Calu3 (cell line): ENCODE measurements around the gene TMEM185A. TPM values are rescaled to one million over a fixed set of nuclear protein-coding genes. Genes with fewer than 3 reads are reported as not detected.
"Not testable (repeated sequence)": the region's sequence is repeated elsewhere in the genome, so short reads cannot be mapped to it uniquely, and the experiment has no call there.

ENCODE experiments used
- BruUV-seq: library from RNA; stranded (reverse); fragments of 400-500 nt; replicated peaks from 2 replicates; lab custom pipeline; 2021; lab: Mats Ljungman, UMichigan
- CTCF ChIA-PET: fragments of 300-600 bp; sonication (Branson Sonifier 250); formaldehyde crosslinking; loops from one replicate; lab custom pipeline; 2022; ENCODE audit warnings: antibody characterized with exemption; lab: Charles Lee
- DNase-seq: peaks from one replicate; pipeline ENCODE4 v3.0.0; 2022
- H3K27ac Mint-ChIP-seq: one replicate; pipeline ENCODE4 v1.8.0; 2022; ENCODE audit warnings: mixed read lengths; ENCODE audit not compliant: unreplicated experiment
- H3K27me3 Mint-ChIP-seq: one replicate; pipeline ENCODE4 v1.8.0; 2022; ENCODE audit warnings: mixed read lengths; ENCODE audit not compliant: unreplicated experiment
- H3K36me3 Mint-ChIP-seq: one replicate; pipeline ENCODE4 v1.8.0; 2022; ENCODE audit warnings: mild to moderate bottlenecking, moderate library complexity, mixed read lengths; ENCODE audit not compliant: insufficient read depth, unreplicated experiment
- H3K4me1 Mint-ChIP-seq: one replicate; pipeline ENCODE4 v1.8.0; 2022; ENCODE audit warnings: mild to moderate bottlenecking, low read depth, mixed read lengths; ENCODE audit not compliant: unreplicated experiment
- H3K4me3 Mint-ChIP-seq: one replicate; pipeline ENCODE4 v1.8.0; 2022; ENCODE audit warnings: mild to moderate bottlenecking, low read depth, moderate library complexity, mixed read lengths; ENCODE audit not compliant: unreplicated experiment
- H3K9me3 Mint-ChIP-seq: one replicate; pipeline ENCODE4 v1.8.0; 2022; ENCODE audit warnings: low read depth, mixed read lengths; ENCODE audit not compliant: unreplicated experiment
- CTCF ChIP-seq: fragments of 200-600 bp; IDR thresholded peaks from one replicate; pipeline ENCODE4 v1.8.0; 2022; ENCODE audit warnings: antibody characterized with exemption; ENCODE audit not compliant: unreplicated experiment
- intact Hi-C: fragments of 100-400 bp; cut with micrococcal nuclease; formaldehyde crosslinking; loops from one replicate; pipeline ENCODE4 v1.10.0; 2022; ENCODE audit not compliant: unreplicated experiment
- total RNA-seq: library from RNA; stranded (reverse); gene quantifications from 2 replicates; pipeline ENCODE4 v1.2.3, GENCODE V29; 2022

Gene TMEM185A
- total RNA-seq, 1 experiment from 2014 or later = 33.9 TPM

GRCh38 chrX:149628768-149629167 lies 2.8 kb downstream of the TMEM185A start:
- intact Hi-C loops = no loop called here
- no peaks in the 10 kb centered on the region for H3K9me3 Mint-ChIP-seq
- no TSS peak for BruUV-seq

GRCh38 chrX:149628280-149628679 lies 3.3 kb downstream of the TMEM185A start:
- no peak overlapping the region for H3K4me3 Mint-ChIP-seq
- peaks cover 24% of the 10 kb centered on the region for H3K36me3 Mint-ChIP-seq
- BruUV-seq = no TSS peak
- no peak for TF ChIP-seq CTCF
- no peaks in the 10 kb centered on the region for H3K9me3 Mint-ChIP-seq
- H3K27ac Mint-ChIP-seq = no peak overlapping the region
- peaks cover 32% of the 10 kb centered on the region for H3K4me1 Mint-ChIP-seq
- no peaks in the 10 kb centered on the region for H3K27me3 Mint-ChIP-seq
- CTCF ChIA-PET = no interaction called here
- DNase-seq = no peak
- intact Hi-C loops = no loop called here

More at GRCh38 chrX:149628768-149629167, 2.8 kb downstream of the TMEM185A start:
- no peaks in the 10 kb centered on the region for H3K27me3 Mint-ChIP-seq
- peaks cover 24% of the 10 kb centered on the region for H3K36me3 Mint-ChIP-seq
- no peak for DNase-seq
- CTCF ChIA-PET = no interaction called here
- peaks cover 32% of the 10 kb centered on the region for H3K4me1 Mint-ChIP-seq
- TF ChIP-seq CTCF = no peak
- H3K4me3 Mint-ChIP-seq = no peak overlapping the region
- H3K27ac Mint-ChIP-seq = peak overlapping the region; percentile 27

GRCh38 chrX:149626829-149627228 lies 4.8 kb downstream of the TMEM185A start:
- H3K4me1 Mint-ChIP-seq = peaks cover 32% of the 10 kb centered on the region
- not testable (repeated sequence) for H3K27ac Mint-ChIP-seq

GRCh38 chrX:149619662-149620061 lies 11.9 kb downstream of the TMEM185A start:
- H3K9me3 Mint-ChIP-seq, H3K4me3 Mint-ChIP-seq, H3K36me3 Mint-ChIP-seq, CTCF ChIA-PET, H3K27me3 Mint-ChIP-seq, H3K4me1 Mint-ChIP-seq, BruUV-seq, H3K27ac Mint-ChIP-seq, intact Hi-C loops, DNase-seq: not testable (repeated sequence)

More at GRCh38 chrX:149626829-149627228, 4.8 kb downstream of the TMEM185A start:
- peaks cover 18% of the 10 kb centered on the region for H3K36me3 Mint-ChIP-seq
- intact Hi-C loops, BruUV-seq, H3K27me3 Mint-ChIP-seq, H3K9me3 Mint-ChIP-seq, H3K4me3 Mint-ChIP-seq, DNase-seq, CTCF ChIA-PET: not testable (repeated sequence)

GRCh38 chrX:149618871-149619270 lies 12.7 kb downstream of the TMEM185A start:
- BruUV-seq = no TSS peak
- no peak for DNase-seq
- intact Hi-C loops = no loop called here
- H3K4me1 Mint-ChIP-seq = no peaks in the 10 kb centered on the region
- no peaks in the 10 kb centered on the region for H3K9me3 Mint-ChIP-seq
- H3K36me3 Mint-ChIP-seq = no peaks in the 10 kb centered on the region
- no peak for TF ChIP-seq CTCF
- no peaks in the 10 kb centered on the region for H3K27me3 Mint-ChIP-seq
- CTCF ChIA-PET = no interaction called here
- H3K27ac Mint-ChIP-seq = no peak overlapping the region
- H3K4me3 Mint-ChIP-seq = no peak overlapping the region
